HCT116 (cell line): ENCODE results near the gene PXK. TPM values are rescaled to one million over a fixed set of nuclear protein-coding genes. Genes with fewer than 3 reads are reported as not detected.

Experiments used
- ATAC-seq: fragments of 200-7000 bp; cut with Tn5 transposase; 2 replicates; pipeline ENCODE4 v1.9.1; 2020; ENCODE audit warnings: mild to moderate bottlenecking, moderate library complexity
- BruUV-seq: library from RNA; stranded (reverse); fragments of 400-500 nt; replicated peaks from 2 replicates; lab custom pipeline; 2021; lab: Mats Ljungman, UMichigan
- CTCF ChIA-PET: fragments of 300-600 bp; sonication (Branson Sonifier 250); formaldehyde crosslinking; loops from one replicate; lab custom pipeline; 2021; ENCODE audit warnings: antibody characterized with exemption; lab: Charles Lee
- POLR2A ChIA-PET: fragments of 300-600, 350-600 bp; sonication (Branson Sonifier 250); formaldehyde crosslinking; loops from one replicate; lab custom pipeline; 2021; ENCODE audit warnings: antibody characterized with exemption; lab: Charles Lee
- RAD21 ChIA-PET, 2 experiments: fragments of 300-600 bp; sonication (Branson Sonifier 250); formaldehyde crosslinking; loops; one replicate each; lab custom pipeline; 2023; ENCODE audit warnings: low total read pairs in 2 of 2; ENCODE audit not compliant: uncharacterized antibody in 2 of 2, unreplicated experiment in 2 of 2, low non-redundant PET in 1 of 2; lab: Charles Lee
- DNase-seq: peaks from one replicate; pipeline ENCODE4 v3.0.0-alpha.2; 2010; ENCODE audit warnings: low read depth, low spot score
- H2AFZ ChIP-seq: fragments of 200-600 bp; shearing (Covaris generic), sonication (generic); 2 replicates; pipeline ENCODE4 v1.6.1; 2017; ENCODE audit warnings: low read depth, mixed run types, mixed read lengths, antibody characterized with exemption, low read length; ENCODE audit not compliant: poor library complexity, severe bottlenecking
- H3K27ac ChIP-seq: 2 replicates; pipeline ENCODE4 v1.5.1; 2012; ENCODE audit warnings: low read depth, low read length
- H3K27me3 ChIP-seq: fragments of 200-600 bp; sonication (generic); 2 replicates; pipeline ENCODE4 v1.6.1; 2016; ENCODE audit warnings: mixed run types, low read length, mixed read lengths; ENCODE audit not compliant: insufficient read depth
- H3K36me3 ChIP-seq, 2 experiments: fragments of 200-500 bp in 1 of 2; fragments of 200-600 bp in 1 of 2; sonication (Bioruptor generic) in 1 of 2; sonication (generic) in 1 of 2; 2 replicates each; pipeline versions ENCODE4 v1.5.1 to v1.6.1; 2014 to 2016; ENCODE audit warnings: low read length in 2 of 2, inconsistent platforms in 1 of 2, mixed read lengths in 1 of 2, mixed run types in 1 of 2; ENCODE audit not compliant: insufficient read depth in 2 of 2, control insufficient read depth in 1 of 2
- H3K4me1 ChIP-seq, 2 experiments: fragments of 200-600 bp in 1 of 2; sonication (generic) in 1 of 2; 2 replicates each; pipeline versions ENCODE4 v1.5.1 to v1.6.1; 2012 to 2017; ENCODE audit warnings: low read length in 2 of 2, inconsistent platforms in 1 of 2, mild to moderate bottlenecking in 1 of 2, mixed read lengths in 1 of 2, mixed run types in 1 of 2, moderate library complexity in 1 of 2; ENCODE audit not compliant: insufficient read depth in 2 of 2, control insufficient read depth in 1 of 2
- H3K4me2 ChIP-seq: fragments of 200-600 bp; sonication (generic); 2 replicates; pipeline ENCODE4 v1.6.1; 2017; ENCODE audit warnings: mixed run types, low read length, mixed read lengths
- H3K4me3 ChIP-seq, 2 experiments: fragments of 200-600 bp in 1 of 2; sonication (generic) in 1 of 2; replicated peaks in 1 of 2; 2 replicates each; pipeline ENCODE4 v1.5.1; 2011 to 2016; ENCODE audit warnings: low read length in 2 of 2, control low read depth in 1 of 2, low read depth in 1 of 2, mild to moderate bottlenecking in 1 of 2, mixed read lengths in 1 of 2, mixed run types in 1 of 2
- H3K79me2 ChIP-seq: fragments of 200-600 bp; sonication (generic); 2 replicates; pipeline ENCODE4 v1.6.1; 2017; ENCODE audit warnings: mild to moderate bottlenecking, mixed run types, low read length, moderate library complexity, mixed read lengths; ENCODE audit not compliant: insufficient read depth
- H3K9ac ChIP-seq: fragments of 200-600 bp; sonication (generic); 2 replicates; pipeline ENCODE4 v1.6.1; 2016; ENCODE audit warnings: low read length, mixed read lengths
- H3K9me2 ChIP-seq: fragments of 200-600 bp; sonication (generic), shearing (Covaris generic); 2 replicates; pipeline ENCODE4 v1.6.1; 2017; ENCODE audit warnings: mixed run types, mild to moderate bottlenecking, moderate library complexity; ENCODE audit not compliant: insufficient read depth
- H3K9me3 ChIP-seq, 2 experiments: fragments of 200-500 bp in 1 of 2; fragments of 200-600 bp in 1 of 2; sonication (Bioruptor generic) in 1 of 2; sonication (generic) in 1 of 2; 2 replicates each; pipeline ENCODE4 v1.6.1; 2014 to 2017; ENCODE audit warnings: low read length in 2 of 2, mixed read lengths in 2 of 2, inconsistent platforms in 1 of 2, low read depth in 1 of 2, mild to moderate bottlenecking in 1 of 2, mixed run types in 1 of 2, moderate library complexity in 1 of 2; ENCODE audit not compliant: control insufficient read depth in 1 of 2, insufficient read depth in 1 of 2
- H4K20me1 ChIP-seq: fragments of 200-600 bp; sonication (generic), shearing (Covaris generic); 2 replicates; pipeline ENCODE4 v1.6.1; 2017; ENCODE audit warnings: mixed run types, mild to moderate bottlenecking, moderate library complexity; ENCODE audit not compliant: insufficient read depth
- CBX3 ChIP-seq: IDR thresholded peaks from 2 replicates; pipeline ENCODE4 v1.6.1; 2012; ENCODE audit warnings: low read depth
- CEBPB ChIP-seq: IDR thresholded peaks from 2 replicates; pipeline ENCODE4 v1.6.1; 2012; ENCODE audit warnings: low read depth
- CTCF ChIP-seq, 3 experiments: fragments of 200-600 bp in 1 of 3; sonication (generic) in 1 of 3; IDR thresholded peaks in 2 of 3; conservative IDR thresholded peaks in 1 of 3; 2 replicates each; pipeline ENCODE4 v1.5.1; 2012 to 2017; ENCODE audit warnings: low read depth in 2 of 3, low read length in 2 of 3, antibody characterized with exemption in 1 of 3, borderline replicate concordance in 1 of 3, control low read depth in 1 of 3, mild to moderate bottlenecking in 1 of 3, mixed read lengths in 1 of 3, mixed run types in 1 of 3, moderate library complexity in 1 of 3; ENCODE audit not compliant: insufficient read depth in 1 of 3
- EGR1 ChIP-seq: IDR thresholded peaks from 2 replicates; pipeline ENCODE4 v1.6.1; 2012; ENCODE audit warnings: low read depth
- ELF1 ChIP-seq: IDR thresholded peaks from 2 replicates; pipeline ENCODE4 v1.6.1; 2012; ENCODE audit warnings: low read depth, borderline replicate concordance
- EZH2 ChIP-seq: fragments of 200-600 bp; sonication (generic); IDR thresholded peaks from 2 replicates; pipeline ENCODE4 v1.6.1; 2017; ENCODE audit warnings: antibody characterized with exemption, mixed run types
- EZH2phosphoT487 ChIP-seq: fragments of 200-600 bp; IDR thresholded peaks from 2 replicates; pipeline ENCODE4 v1.6.1; 2018; ENCODE audit warnings: antibody characterized with exemption, borderline replicate concordance
- FOSL1 ChIP-seq: IDR thresholded peaks from 2 replicates; pipeline ENCODE4 v1.6.1; 2012; ENCODE audit warnings: low read depth
- JUND ChIP-seq: IDR thresholded peaks from 2 replicates; pipeline ENCODE4 v1.6.1; 2012
- POLR2A ChIP-seq: IDR thresholded peaks from 2 replicates; pipeline ENCODE4 v1.7.0; 2011; ENCODE audit warnings: borderline replicate concordance; ENCODE audit not compliant: insufficient read depth, insufficient read length; ENCODE audit errors: extremely low read depth
- POLR2AphosphoS5 ChIP-seq: IDR thresholded peaks from 2 replicates; pipeline ENCODE4 v1.6.1; 2011; ENCODE audit warnings: mild to moderate bottlenecking, low read depth, low read length, moderate library complexity
- RAD21 ChIP-seq: IDR thresholded peaks from 2 replicates; pipeline ENCODE4 v1.6.1; 2012; ENCODE audit warnings: low read depth, mild to moderate bottlenecking
- SIN3A ChIP-seq: IDR thresholded peaks from 2 replicates; pipeline ENCODE4 v1.6.1; 2012; ENCODE audit warnings: low read depth
- SP1 ChIP-seq: IDR thresholded peaks from 2 replicates; pipeline ENCODE4 v1.6.1; 2012; ENCODE audit warnings: low read depth
- SRF ChIP-seq: IDR thresholded peaks from 2 replicates; pipeline ENCODE4 v1.6.1; 2012; ENCODE audit warnings: low read depth
- TCF7L2 ChIP-seq: IDR thresholded peaks from 2 replicates; pipeline ENCODE4 v1.7.0; 2011; ENCODE audit warnings: borderline replicate concordance, inconsistent platforms; ENCODE audit not compliant: insufficient read depth, insufficient read length; ENCODE audit errors: extremely low read depth
- YY1 ChIP-seq: IDR thresholded peaks from 2 replicates; pipeline ENCODE4 v1.6.1; 2011; ENCODE audit warnings: low read length, low read depth, moderate library complexity, mild to moderate bottlenecking; ENCODE audit not compliant: insufficient replicate concordance; ENCODE audit errors: extremely low read depth
- ZFX ChIP-seq: fragments of 450-650 bp; IDR thresholded peaks from 2 replicates; pipeline ENCODE4 v1.6.1; 2017
- ZNF274 ChIP-seq: fragments of 200-500 bp; sonication (Bioruptor generic); IDR thresholded peaks from 2 replicates; pipeline ENCODE4 v1.6.1; 2014; ENCODE audit warnings: mild to moderate bottlenecking, low read depth, low read length, inconsistent platforms
- intact Hi-C: fragments of 100-400 bp; cut with micrococcal nuclease; formaldehyde crosslinking; loops from 2 replicates; pipeline ENCODE4 v1.10.0; 2022
- total RNA-seq: library from RNA; stranded (reverse); gene quantifications from one replicate; pipeline ENCODE4 v1.2.1, GENCODE V29; 2021; ENCODE audit not compliant: unreplicated experiment
- TF ChIP-seq, protein P1 (sequence below): IDR thresholded peaks from 2 replicates; pipeline ENCODE4 v1.6.1; 2012
- TF ChIP-seq, protein P2 (sequence below): IDR thresholded peaks from 2 replicates; pipeline ENCODE4 v1.6.1; 2011; ENCODE audit warnings: mild to moderate bottlenecking, low read length, moderate library complexity; ENCODE audit not compliant: insufficient replicate concordance; ENCODE audit errors: extremely low read depth
- TF ChIP-seq, protein P3 (sequence below): IDR thresholded peaks from 2 replicates; pipeline ENCODE4 v1.6.1; 2012

Gene PXK
- total RNA-seq, 1 experiment from 2014 or later: 10.2 TPM

- ATAC-seq (peak; percentile 96), DNase-seq (peak; percentile 80)
- TSS peak; percentile 45 for BruUV-seq
- no peaks in the 10 kb centered on the region for H3K27me3 ChIP-seq
- H3K9me3 ChIP-seq: no peaks in the 10 kb centered on the region
- intact Hi-C loops: no loop called here
- peak within 1 kb of the TSS; percentile 80 for H3K9ac ChIP-seq
- H3K27ac ChIP-seq: peak within 1 kb of the TSS; percentile 62
- ChIA-PET RAD21 (no interaction called here), CTCF (interaction anchor here (1.7 kb wide), 1 partner anchor 30 kb away, joined by 4 read pairs; no protein-coding TSS in a partner anchor), POLR2A (no interaction called here)
- no peaks in the 10 kb centered on the region for H3K9me2 ChIP-seq
- H3K4me2 ChIP-seq: peak within 1 kb of the TSS; percentile 74
- no peak within 1 kb of the TSS for H2AFZ ChIP-seq
- peaks cover 7% of the 10 kb centered on the region for H3K79me2 ChIP-seq
- peaks cover 23 to 26% of the 10 kb centered on the region in 2 experiments for H3K36me3 ChIP-seq
- H3K4me1 ChIP-seq: peaks cover 8 to 27% of the 10 kb centered on the region in 2 experiments
- H4K20me1 ChIP-seq: no peaks in the 10 kb centered on the region
- peak within 1 kb of the TSS; percentile 70 to 87 for H3K4me3 ChIP-seq
- TF ChIP-seq JUND (no peak), POLR2A (peak; percentile 46), EZH2phosphoT487 (no peak), SP1 (peak; percentile 78), EZH2 (no peak), POLR2AphosphoS5 (peak; percentile 91), CTCF (IDR thresholded peaks at IDR 0.05 in 2 of 3, conservative IDR thresholded peaks at IDR 0.05 in 1 of 3; ENCODE audit: borderline replicate concordance in 1 of 3, insufficient read depth in 1 of 3, low read depth in 2 of 3, low read length in 2 of 3) (no peak), RAD21 (no peak), ZNF274 (no peak), CBX3 (peak; percentile 92), CEBPB (no peak), ZFX (peak; percentile 61; the same call in 1 of the 2 replicates), FOSL1 (no peak), ELF1 (no peak), SRF (no peak), YY1 (peak; percentile 93), EGR1 (peak; percentile 63), TCF7L2 (peak; percentile 81), SIN3A (peak; percentile 73; the same call in 1 of the 2 replicates)
- TF ChIP-seq, protein P1, sequence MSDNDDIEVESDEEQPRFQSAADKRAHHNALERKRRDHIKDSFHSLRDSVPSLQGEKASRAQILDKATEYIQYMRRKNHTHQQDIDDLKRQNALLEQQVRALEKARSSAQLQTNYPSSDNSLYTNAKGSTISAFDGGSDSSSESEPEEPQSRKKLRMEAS: peak; percentile 99
- TF ChIP-seq, protein P2, sequence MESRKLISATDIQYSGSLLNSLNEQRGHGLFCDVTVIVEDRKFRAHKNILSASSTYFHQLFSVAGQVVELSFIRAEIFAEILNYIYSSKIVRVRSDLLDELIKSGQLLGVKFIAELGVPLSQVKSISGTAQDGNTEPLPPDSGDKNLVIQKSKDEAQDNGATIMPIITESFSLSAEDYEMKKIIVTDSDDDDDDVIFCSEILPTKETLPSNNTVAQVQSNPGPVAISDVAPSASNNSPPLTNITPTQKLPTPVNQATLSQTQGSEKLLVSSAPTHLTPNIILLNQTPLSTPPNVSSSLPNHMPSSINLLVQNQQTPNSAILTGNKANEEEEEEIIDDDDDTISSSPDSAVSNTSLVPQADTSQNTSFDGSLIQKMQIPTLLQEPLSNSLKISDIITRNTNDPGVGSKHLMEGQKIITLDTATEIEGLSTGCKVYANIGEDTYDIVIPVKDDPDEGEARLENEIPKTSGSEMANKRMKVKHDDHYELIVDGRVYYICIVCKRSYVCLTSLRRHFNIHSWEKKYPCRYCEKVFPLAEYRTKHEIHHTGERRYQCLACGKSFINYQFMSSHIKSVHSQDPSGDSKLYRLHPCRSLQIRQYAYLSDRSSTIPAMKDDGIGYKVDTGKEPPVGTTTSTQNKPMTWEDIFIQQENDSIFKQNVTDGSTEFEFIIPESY: no peak
- TF ChIP-seq, protein P3, sequence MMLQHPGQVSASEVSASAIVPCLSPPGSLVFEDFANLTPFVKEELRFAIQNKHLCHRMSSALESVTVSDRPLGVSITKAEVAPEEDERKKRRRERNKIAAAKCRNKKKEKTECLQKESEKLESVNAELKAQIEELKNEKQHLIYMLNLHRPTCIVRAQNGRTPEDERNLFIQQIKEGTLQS: no peak
Observed at GRCh38 chr3:58433400-58434167, 100.9 kb downstream of the PXK start, which contains the start of gene PDHB. Gene PDHB, minus strand, starts transcription at chr3:58433832. Its CDS starts 23 bp downstream, at chr3:58433809.
